MM.1S (cell line): ENCODE results near the gene TMEM108.

Experiments used
- DNase-seq: peaks from one replicate; pipeline ENCODE4 v3.0.0-alpha.2; 2015
- H2AFZ ChIP-seq: fragments of 300-600 bp; sonication (generic); 2 replicates; pipeline ENCODE4 v1.6.0; 2016; ENCODE audit warnings: antibody characterized with exemption, low read length
- H3F3A ChIP-seq: fragments of 300-600 bp; sonication (generic); 2 replicates; pipeline ENCODE4 v1.6.1; 2016; ENCODE audit warnings: mild to moderate bottlenecking, antibody characterized with exemption, low read length, moderate library complexity, mixed read lengths; ENCODE audit not compliant: insufficient read depth
- H3K27ac ChIP-seq: fragments of 300-600 bp; sonication (generic); 2 replicates; pipeline ENCODE4 v1.5.1; 2016; ENCODE audit warnings: mild to moderate bottlenecking, low read length
- H3K27me3 ChIP-seq: fragments of 300-600 bp; sonication (generic); replicated peaks from 2 replicates; pipeline ENCODE4 v1.6.0; 2016; ENCODE audit warnings: low read length; ENCODE audit not compliant: insufficient read depth
- H3K36me3 ChIP-seq: fragments of 300-600 bp; sonication (generic); replicated peaks from 2 replicates; pipeline ENCODE4 v1.6.1; 2016; ENCODE audit warnings: mild to moderate bottlenecking, low read length, mixed read lengths; ENCODE audit not compliant: insufficient read depth
- H3K4me1 ChIP-seq: fragments of 300-600 bp; sonication (generic); 2 replicates; pipeline ENCODE4 v1.6.1; 2016; ENCODE audit warnings: low read length, mixed read lengths
- H3K4me2 ChIP-seq: fragments of 300-600 bp; sonication (generic); 2 replicates; pipeline ENCODE4 v1.6.0; 2016; ENCODE audit warnings: low read depth, low read length
- H3K4me3 ChIP-seq: fragments of 300-600 bp; sonication (generic); 2 replicates; pipeline ENCODE4 v1.5.1; 2016; ENCODE audit warnings: low read length, mixed read lengths
- H3K79me2 ChIP-seq: fragments of 300-600 bp; sonication (generic); 2 replicates; pipeline ENCODE4 v1.6.1; 2016; ENCODE audit warnings: mixed run types, low read length, mixed read lengths
- H3K9ac ChIP-seq: fragments of 300-600 bp; sonication (generic); 2 replicates; pipeline ENCODE4 v1.6.1; 2016; ENCODE audit warnings: low read length, mixed read lengths
- H3K9me2 ChIP-seq: fragments of 300-600 bp; sonication (generic); replicated peaks from 2 replicates; pipeline ENCODE4 v1.6.1; 2016; ENCODE audit warnings: mild to moderate bottlenecking, low read length, mixed read lengths; ENCODE audit not compliant: insufficient read depth
- H3K9me3 ChIP-seq: fragments of 300-600 bp; sonication (generic); replicated peaks from 2 replicates; pipeline ENCODE4 v1.6.1; 2016; ENCODE audit warnings: mild to moderate bottlenecking, low read length, mixed read lengths; ENCODE audit not compliant: insufficient read depth
- H4K20me1 ChIP-seq: fragments of 300-600 bp; sonication (generic); 2 replicates; pipeline ENCODE4 v1.6.1; 2016; ENCODE audit warnings: mild to moderate bottlenecking, low read length, moderate library complexity, mixed read lengths; ENCODE audit not compliant: insufficient read depth
- EZH2 ChIP-seq: fragments of 300-600 bp; sonication (generic); optimal IDR thresholded peaks from 2 replicates; pipeline ENCODE3; 2017; ENCODE audit warnings: low read depth, mild to moderate bottlenecking, antibody characterized with exemption, low read length, mixed read lengths
- EZH2phosphoT487 ChIP-seq: fragments of 300-600 bp; sonication (generic); IDR thresholded peaks from 2 replicates; pipeline ENCODE4 v1.6.1; 2018; ENCODE audit warnings: antibody characterized with exemption, low read length
- TF ChIP-seq, protein P1 (sequence below): fragments of 300-600 bp; sonication (generic); IDR thresholded peaks from 2 replicates; pipeline ENCODE4 v1.5.1; 2016; ENCODE audit warnings: antibody characterized with exemption, low read length, mixed read lengths

The TMEM108 gene

DNA sequence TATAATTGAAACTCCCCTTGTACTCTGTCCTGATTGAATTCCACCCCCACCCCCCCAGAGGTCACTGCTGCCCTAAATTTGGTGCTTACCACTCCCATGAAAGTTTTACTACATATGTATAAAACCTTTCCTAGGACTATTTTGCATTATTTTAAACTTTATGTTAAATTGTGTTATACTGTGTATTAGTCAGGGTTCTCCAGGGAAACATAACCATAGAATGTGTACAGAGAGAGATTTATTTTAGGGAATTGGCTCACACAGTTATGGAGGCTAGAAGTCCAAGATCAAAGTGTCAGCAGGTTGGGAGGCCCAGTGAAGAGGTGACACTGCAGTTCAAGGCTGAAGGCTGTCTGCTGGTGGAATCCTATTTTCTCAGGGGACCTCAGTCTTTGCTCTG, 390.9 kb downstream of the TMEM108 start:
- no peaks in the 10 kb centered on the region for H3K9me2 ChIP-seq
- TF ChIP-seq, protein P1, sequence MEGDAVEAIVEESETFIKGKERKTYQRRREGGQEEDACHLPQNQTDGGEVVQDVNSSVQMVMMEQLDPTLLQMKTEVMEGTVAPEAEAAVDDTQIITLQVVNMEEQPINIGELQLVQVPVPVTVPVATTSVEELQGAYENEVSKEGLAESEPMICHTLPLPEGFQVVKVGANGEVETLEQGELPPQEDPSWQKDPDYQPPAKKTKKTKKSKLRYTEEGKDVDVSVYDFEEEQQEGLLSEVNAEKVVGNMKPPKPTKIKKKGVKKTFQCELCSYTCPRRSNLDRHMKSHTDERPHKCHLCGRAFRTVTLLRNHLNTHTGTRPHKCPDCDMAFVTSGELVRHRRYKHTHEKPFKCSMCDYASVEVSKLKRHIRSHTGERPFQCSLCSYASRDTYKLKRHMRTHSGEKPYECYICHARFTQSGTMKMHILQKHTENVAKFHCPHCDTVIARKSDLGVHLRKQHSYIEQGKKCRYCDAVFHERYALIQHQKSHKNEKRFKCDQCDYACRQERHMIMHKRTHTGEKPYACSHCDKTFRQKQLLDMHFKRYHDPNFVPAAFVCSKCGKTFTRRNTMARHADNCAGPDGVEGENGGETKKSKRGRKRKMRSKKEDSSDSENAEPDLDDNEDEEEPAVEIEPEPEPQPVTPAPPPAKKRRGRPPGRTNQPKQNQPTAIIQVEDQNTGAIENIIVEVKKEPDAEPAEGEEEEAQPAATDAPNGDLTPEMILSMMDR, result peak; percentile 15
- TF ChIP-seq EZH2, result no peak
- TF ChIP-seq EZH2phosphoT487, result no peak
- no peaks in the 10 kb centered on the region for H3K27me3 ChIP-seq
- H3K9ac ChIP-seq, result no peak overlapping the region
- no peak overlapping the region for H3K27ac ChIP-seq
- DNase-seq, result no peak
- H4K20me1 ChIP-seq, result no peaks in the 10 kb centered on the region
- peaks cover 8% of the 10 kb centered on the region for H3K4me1 ChIP-seq
- no peak overlapping the region for H3K4me3 ChIP-seq
- H3K79me2 ChIP-seq, result no peaks in the 10 kb centered on the region
- no peaks in the 10 kb centered on the region for H3K9me3 ChIP-seq
- H2AFZ ChIP-seq, result no peak overlapping the region
- no peaks in the 10 kb centered on the region for H3K36me3 ChIP-seq
- no peak overlapping the region for H3K4me2 ChIP-seq
- H3F3A ChIP-seq, result 0 out of 2 replicates have a peak, but pooled peaks cover 6% of the 10 kb centered on the region

DNA sequence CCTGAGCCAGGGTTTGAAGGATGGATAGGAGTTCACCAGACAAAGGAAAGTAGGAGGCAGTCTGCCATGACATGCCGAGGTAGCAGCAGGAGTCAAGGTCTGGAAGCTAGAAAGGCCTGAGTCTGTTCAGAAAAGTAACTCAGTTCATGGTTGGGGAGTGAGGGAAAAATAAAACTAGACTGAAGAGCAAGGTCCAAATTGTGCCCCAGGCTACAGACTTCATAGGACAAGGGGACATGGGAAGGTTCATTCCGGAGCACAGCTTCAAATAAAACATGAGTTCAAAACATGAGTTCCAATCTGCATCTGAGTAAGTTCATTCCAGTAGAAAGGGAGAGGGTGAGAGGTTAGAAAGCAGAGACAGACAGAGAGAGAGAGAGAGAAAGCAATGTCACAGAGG, 401.4 kb downstream of the TMEM108 start:
- Histone ChIP-seq H3K9me2 (no peaks in the 10 kb centered on the region), H3K4me3 (no peak overlapping the region), H3K36me3 (no peaks in the 10 kb centered on the region), H3K9ac (no peak overlapping the region), H3K4me1 (peaks cover 31% of the 10 kb centered on the region), H3K79me2 (no peaks in the 10 kb centered on the region), H3K27me3 (no peaks in the 10 kb centered on the region), H3F3A (peaks cover 17% of the 10 kb centered on the region), H3K9me3 (no peaks in the 10 kb centered on the region), H3K27ac (no peak overlapping the region), H4K20me1 (no peaks in the 10 kb centered on the region), H2AFZ (no peak overlapping the region), H3K4me2 (no peak overlapping the region)
- TF ChIP-seq EZH2 (no peak), EZH2phosphoT487 (no peak)
- TF ChIP-seq, protein P1, result no peak
- no peak for DNase-seq

DNA sequence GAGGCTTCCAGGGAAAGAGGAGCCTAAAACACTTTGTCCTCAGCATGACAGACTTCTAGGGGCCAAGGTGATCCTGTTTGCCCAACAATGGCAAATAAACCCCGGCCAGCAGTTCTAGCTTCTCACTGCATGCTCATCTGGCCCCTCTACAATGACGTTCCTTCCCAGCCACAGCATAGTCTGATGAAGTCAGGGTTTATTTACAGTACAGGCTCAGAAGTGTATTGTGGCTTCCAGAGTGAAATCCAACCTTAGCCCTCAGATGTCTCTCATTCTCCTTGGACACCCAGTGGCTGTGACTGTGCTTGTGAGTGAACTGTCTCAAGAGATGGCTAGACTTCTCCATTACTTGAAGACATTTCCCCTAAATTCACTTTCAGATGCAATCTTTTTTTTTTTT, 402.5 kb downstream of the TMEM108 start:
- Histone ChIP-seq H3K27me3 (no peaks in the 10 kb centered on the region), H3F3A (peaks cover 28% of the 10 kb centered on the region), H3K4me1 (peaks cover 42% of the 10 kb centered on the region), H3K36me3 (no peaks in the 10 kb centered on the region), H3K27ac (no peak overlapping the region), H3K4me2 (no peak overlapping the region), H3K79me2 (no peaks in the 10 kb centered on the region), H3K4me3 (no peak overlapping the region), H3K9ac (no peak overlapping the region), H3K9me2 (no peaks in the 10 kb centered on the region), H4K20me1 (no peaks in the 10 kb centered on the region), H3K9me3 (no peaks in the 10 kb centered on the region), H2AFZ (no peak overlapping the region)
- TF ChIP-seq, protein P1, result no peak
- TF ChIP-seq EZH2phosphoT487 (no peak), EZH2 (no peak)
- DNase-seq, result no peak
